ENCODE data around the gene MEST.

- TF ChIP-seq EZH2phosphoT487 (IDR thresholded peaks at IDR 0.05; ENCODE audit: borderline replicate concordance) (no peak), POLR2A (IDR thresholded peaks at IDR 0.05; ENCODE audit: borderline replicate concordance, extremely low read depth, insufficient read depth, insufficient read length) (no peak), POLR2AphosphoS5 (IDR thresholded peaks at IDR 0.05; ENCODE audit: low read depth, low read length) (no peak), CTCF (IDR thresholded peaks at IDR 0.05 in 2 of 3, conservative IDR thresholded peaks at IDR 0.05 in 1 of 3; ENCODE audit: borderline replicate concordance in 1 of 3, insufficient read depth in 1 of 3, low read depth in 2 of 3, low read length in 2 of 3) (no peak), EZH2 (IDR thresholded peaks at IDR 0.05) (no peak), ZFX (IDR thresholded peaks at IDR 0.05) (no peak), RAD21 (IDR thresholded peaks at IDR 0.05; ENCODE audit: low read depth) (no peak), ZBTB33 (IDR thresholded peaks at IDR 0.05; ENCODE audit: extremely low read depth, insufficient replicate concordance, low read length) (no peak)
Measured at GRCh38 chr7:130483031-130483430, 8.9 kb upstream of the MEST start.

Measured in HCT116 (cell line).